Uterus (tissue), 4 donors: Measurements from ENCODE around the gene ABHD10. TPM values are rescaled to one million over a fixed set of nuclear protein-coding genes. Genes with fewer than 3 reads are reported as not detected.

Experiments
- DNase-seq, 2 donors: peaks; one replicate each; pipeline ENCODE4 v3.0.0-alpha.2; 2019 to 2020
- H3K27ac ChIP-seq, 2 donors: fragments of 200-600 bp; sonication (generic); 1 replicate in 1 of 2; 2 replicates in 1 of 2; pipeline ENCODE4 v1.5.1; 2016 to 2018
- H3K27me3 ChIP-seq, 2 donors: fragments of 200-600 bp; sonication (generic); one replicate each; pipeline ENCODE4 v1.5.1; 2018 to 2019; ENCODE audit warnings: control low read depth in 1 of 2
- H3K36me3 ChIP-seq, 2 donors: fragments of 200-600 bp; sonication (generic); one replicate each; pipeline ENCODE4 v1.5.1; 2019; ENCODE audit warnings: control low read depth in 1 of 2
- H3K4me1 ChIP-seq, 2 donors: fragments of 200-600 bp; sonication (generic); one replicate each; pipeline ENCODE4 v1.5.1; 2018 to 2019; ENCODE audit warnings: control low read depth in 1 of 2
- H3K4me3 ChIP-seq, 2 donors: fragments of 200-600 bp; sonication (generic); 1 replicate in 1 of 2; 2 replicates in 1 of 2; pipeline ENCODE4 v1.5.1; 2018 to 2019; ENCODE audit warnings: mild to moderate bottlenecking in 1 of 2
- H3K9me3 ChIP-seq, 2 donors: fragments of 200-600 bp; sonication (generic); one replicate each; pipeline ENCODE4 v1.5.1; 2019; ENCODE audit warnings: control low read depth in 1 of 2
- POLR2A ChIP-seq, 2 donors: fragments of 450-650 bp; IDR thresholded peaks; one replicate each; pipeline ENCODE4 v1.6.1; 2016; ENCODE audit warnings: antibody characterized with exemption in 2 of 2, mild to moderate bottlenecking in 1 of 2, moderate library complexity in 1 of 2
- intact Hi-C: fragments of 100-400 bp; cut with DNase I; formaldehyde crosslinking; loops from one replicate; pipeline ENCODE4 v1.15.1; 2023; ENCODE audit warnings: low total_unique reads
- total RNA-seq, 4 donors: library from RNA; depleted of rRNA in 3 of 4; stranded (reverse); fragments of >200 nt in 3 of 4; gene quantifications; one replicate each; pipeline versions ENCODE4 v1.1.0 to v1.2.4, GENCODE V29; 2014 to 2023
- TF ChIP-seq, protein P1 (sequence below), 4 experiments: fragments of 200-600 bp in 2 of 4; fragments of 450-650 bp in 2 of 4; sonication (generic) in 2 of 4; IDR thresholded peaks; one replicate each; pipeline ENCODE4 v1.5.1; 2016 to 2019; ENCODE audit warnings: antibody characterized with exemption in 4 of 4, mild to moderate bottlenecking in 2 of 4, moderate library complexity in 1 of 4
- donor health status: DM: yes; HTN: yes; CAD: no.

ABHD10 gene
- total RNA-seq, 4 donors from 2014 or later = 25.6 to 74.1 (median 35.8) TPM

DNA sequence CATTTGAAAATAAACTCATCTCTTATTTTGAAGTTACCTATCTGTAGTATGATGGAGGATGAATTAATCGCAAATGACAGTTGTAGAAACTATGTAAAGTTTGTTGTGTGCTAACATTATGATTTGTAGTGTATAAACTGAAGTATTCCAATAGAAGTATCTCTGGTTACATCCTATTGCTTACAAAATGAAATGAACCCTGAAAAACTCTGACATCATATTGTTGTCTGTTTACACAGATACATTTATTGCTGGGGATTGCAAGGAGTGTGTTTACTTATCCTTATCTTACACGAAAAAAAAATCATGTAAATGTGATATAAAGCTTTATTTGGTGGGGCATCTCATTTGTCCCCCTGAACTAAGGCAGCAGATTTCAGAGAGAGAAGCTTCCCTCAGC, 2.6 kb upstream of the ABHD10 start:
- Histone ChIP-seq H3K9me3 (no peaks in the 10 kb centered on the region), H3K27me3 (no peaks in the 10 kb centered on the region), H3K27ac (no peak overlapping the region), H3K36me3 (no peaks in the 10 kb centered on the region), H3K4me1 (peaks cover 0 to 5% of the 10 kb centered on the region in 2 donors), H3K4me3 (no peak overlapping the region)
- intact Hi-C loops = no loop called here
- TF ChIP-seq POLR2A (IDR thresholded peaks at IDR 0.05) = no peak
- no peak for DNase-seq

DNA sequence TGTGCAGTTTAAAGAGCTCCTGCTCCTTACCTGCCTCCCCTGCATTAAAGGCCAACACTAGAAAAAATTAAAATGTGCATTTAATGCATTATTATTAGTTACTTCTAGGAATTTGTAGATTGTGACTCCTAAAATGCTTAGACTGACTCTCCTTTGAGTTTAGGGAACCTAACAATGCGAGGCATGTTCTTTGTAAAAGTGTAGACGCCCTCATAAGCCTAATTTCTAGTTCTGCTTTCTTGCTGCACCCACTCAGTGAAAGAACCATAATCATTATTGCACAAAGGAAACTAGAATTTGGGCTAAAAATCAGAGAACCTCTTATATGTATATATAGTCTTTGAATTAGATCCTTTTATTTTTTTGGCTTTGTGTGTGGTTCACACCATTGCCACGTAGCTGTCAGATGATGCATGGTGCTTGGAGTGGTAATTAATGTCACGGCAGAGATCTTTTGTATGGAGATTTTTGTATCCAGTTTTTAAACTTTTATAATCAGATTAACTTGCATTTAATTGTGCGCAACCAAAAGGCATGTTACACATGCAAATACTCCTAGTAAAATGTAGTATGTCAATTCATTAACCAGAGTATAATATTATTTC, 710 bp downstream of the ABHD10 start:
- Histone ChIP-seq H3K4me1 (peaks cover 0 to 16% of the 10 kb centered on the region in 2 donors), H3K9me3 (no peaks in the 10 kb centered on the region), H3K4me3 (peak overlapping the region; percentile 77 to 88), H3K36me3 (no peaks in the 10 kb centered on the region), H3K27me3 (no peaks in the 10 kb centered on the region), H3K27ac (peak overlapping the region; percentile 86 to 91)
- DNase-seq = no peak
- TF ChIP-seq, protein P1, sequence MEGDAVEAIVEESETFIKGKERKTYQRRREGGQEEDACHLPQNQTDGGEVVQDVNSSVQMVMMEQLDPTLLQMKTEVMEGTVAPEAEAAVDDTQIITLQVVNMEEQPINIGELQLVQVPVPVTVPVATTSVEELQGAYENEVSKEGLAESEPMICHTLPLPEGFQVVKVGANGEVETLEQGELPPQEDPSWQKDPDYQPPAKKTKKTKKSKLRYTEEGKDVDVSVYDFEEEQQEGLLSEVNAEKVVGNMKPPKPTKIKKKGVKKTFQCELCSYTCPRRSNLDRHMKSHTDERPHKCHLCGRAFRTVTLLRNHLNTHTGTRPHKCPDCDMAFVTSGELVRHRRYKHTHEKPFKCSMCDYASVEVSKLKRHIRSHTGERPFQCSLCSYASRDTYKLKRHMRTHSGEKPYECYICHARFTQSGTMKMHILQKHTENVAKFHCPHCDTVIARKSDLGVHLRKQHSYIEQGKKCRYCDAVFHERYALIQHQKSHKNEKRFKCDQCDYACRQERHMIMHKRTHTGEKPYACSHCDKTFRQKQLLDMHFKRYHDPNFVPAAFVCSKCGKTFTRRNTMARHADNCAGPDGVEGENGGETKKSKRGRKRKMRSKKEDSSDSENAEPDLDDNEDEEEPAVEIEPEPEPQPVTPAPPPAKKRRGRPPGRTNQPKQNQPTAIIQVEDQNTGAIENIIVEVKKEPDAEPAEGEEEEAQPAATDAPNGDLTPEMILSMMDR (IDR thresholded peaks at IDR 0.05) = no peak
- TF ChIP-seq POLR2A (IDR thresholded peaks at IDR 0.05) = no peak
- intact Hi-C loops = no loop called here

DNA sequence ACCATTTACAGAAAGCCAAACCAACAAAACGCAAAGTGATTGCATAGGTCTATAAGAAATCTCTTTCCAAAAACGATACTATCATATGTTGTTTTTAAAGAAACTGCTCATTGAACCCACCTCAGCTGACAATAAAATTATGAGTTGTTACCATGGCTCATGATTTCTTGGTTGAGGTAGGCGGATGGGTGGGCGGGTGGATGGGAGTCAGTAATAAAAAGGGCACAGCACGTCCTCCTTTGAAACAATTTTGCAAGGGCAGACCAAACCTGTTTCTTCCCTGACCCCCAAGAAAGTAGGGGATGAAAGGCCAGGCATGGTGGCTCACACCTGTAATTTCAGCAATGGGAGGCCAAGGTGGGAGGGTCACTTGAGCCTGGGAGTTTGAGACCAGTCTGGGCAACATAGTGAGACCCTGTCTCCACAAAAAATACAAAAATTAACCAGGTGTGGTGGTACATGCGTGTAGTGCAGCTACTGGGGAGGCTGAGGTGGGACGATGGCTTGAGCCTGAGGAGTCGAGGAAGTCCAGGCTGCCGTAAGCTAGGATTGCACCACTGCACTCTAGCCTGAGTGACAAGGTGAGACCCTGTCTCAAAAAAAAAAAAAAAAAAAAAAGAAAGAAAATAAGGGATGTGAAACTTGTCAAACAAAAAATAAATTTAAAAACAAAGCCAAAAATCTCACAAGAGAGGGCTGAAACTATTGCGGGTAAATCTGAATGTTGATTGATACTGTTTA, 2.1 kb downstream of the ABHD10 start:
- Histone ChIP-seq H3K27me3 (no peaks in the 10 kb centered on the region), H3K36me3 (no peaks in the 10 kb centered on the region), H3K4me1 (peaks cover 0 to 16% of the 10 kb centered on the region in 2 donors), H3K27ac (no peak overlapping the region), H3K9me3 (no peaks in the 10 kb centered on the region), H3K4me3 (no peak overlapping the region)
- intact Hi-C loops = no loop called here
- TF ChIP-seq POLR2A (IDR thresholded peaks at IDR 0.05) = no peak
- TF ChIP-seq, protein P1 (IDR thresholded peaks at IDR 0.05) = no peak
- DNase-seq = no peak

DNA sequence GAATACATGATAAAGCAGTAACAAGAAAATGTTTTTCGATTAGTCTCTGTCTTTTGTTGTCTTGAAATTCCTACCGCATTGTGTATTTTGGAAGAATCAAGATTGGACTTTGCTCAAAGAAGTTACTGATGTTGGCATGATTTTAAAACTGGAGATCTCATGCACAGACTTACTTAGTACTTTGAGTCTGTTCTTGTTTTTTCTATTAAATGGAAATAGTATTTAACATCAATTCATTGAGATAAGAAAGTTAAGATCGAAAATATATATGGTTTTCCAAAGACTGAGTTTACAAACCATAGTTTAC, 2.6 kb downstream of the ABHD10 start:
- intact Hi-C loops = no loop called here

DNA sequence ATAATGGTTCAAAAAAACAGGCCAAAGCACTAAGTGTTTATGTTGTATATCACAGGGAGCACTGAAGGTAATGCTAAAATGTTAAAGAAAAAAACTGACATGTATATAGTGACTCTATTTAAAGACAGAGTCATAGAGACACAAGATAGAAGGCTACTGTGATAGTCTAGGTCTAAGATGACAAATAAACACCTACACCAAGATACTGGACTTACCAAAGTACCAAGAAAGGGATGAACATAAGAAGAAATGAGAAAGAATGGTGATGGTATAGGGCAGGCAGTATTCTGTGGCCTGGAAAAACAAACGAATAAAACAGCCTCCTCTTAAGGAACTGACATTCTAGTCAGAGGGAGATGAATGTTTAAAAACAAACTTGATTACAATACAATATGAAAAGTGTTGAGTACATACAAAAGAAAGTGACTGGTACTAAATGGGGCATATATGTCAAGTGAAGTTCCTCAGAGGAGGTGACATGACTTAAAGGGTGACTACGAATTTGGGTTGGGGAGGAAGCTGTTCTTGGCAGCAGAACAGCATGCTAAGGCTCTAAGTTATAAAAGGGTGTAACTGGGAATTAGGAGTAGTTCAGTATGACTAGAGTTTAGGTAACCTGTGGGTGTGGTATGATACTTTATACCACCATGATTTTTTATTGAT, 5.9 kb downstream of the ABHD10 start:
- Histone ChIP-seq H3K4me1 (peaks cover 0 to 16% of the 10 kb centered on the region in 2 donors), H3K36me3 (no peaks in the 10 kb centered on the region), H3K27ac (no peak overlapping the region), H3K9me3 (no peaks in the 10 kb centered on the region), H3K4me3 (no peak overlapping the region), H3K27me3 (no peaks in the 10 kb centered on the region)
- intact Hi-C loops = no loop called here
- TF ChIP-seq POLR2A (IDR thresholded peaks at IDR 0.05) = no peak
- TF ChIP-seq, protein P1 (IDR thresholded peaks at IDR 0.05) = no peak
- no peak for DNase-seq

More for the DNA sequence above, 2.6 kb downstream of the ABHD10 start:
- no peaks in the 10 kb centered on the region for H3K36me3 ChIP-seq
- no peak for DNase-seq
- H3K9me3 ChIP-seq = no peaks in the 10 kb centered on the region
- peaks cover 0 to 16% of the 10 kb centered on the region in 2 donors for H3K4me1 ChIP-seq
- no peak for TF ChIP-seq POLR2A (IDR thresholded peaks at IDR 0.05)
- TF ChIP-seq, protein P1 (IDR thresholded peaks at IDR 0.05) = no peak
- no peak overlapping the region for H3K27ac ChIP-seq
- no peak overlapping the region for H3K4me3 ChIP-seq
- no peaks in the 10 kb centered on the region for H3K27me3 ChIP-seq
